GM18499 (cell line): ENCODE data around the gene UROC1.

Experiments
- ATAC-seq: cut with Tn5 transposase; IDR thresholded peaks from one replicate; pipeline ENCODE4 v1.9.1; 2021; ENCODE audit warnings: moderate number of reproducible peaks; ENCODE audit not compliant: insufficient read depth, unreplicated experiment

Gene UROC1

GRCh38 chr3:126448893-126449180 is 68.7 kb downstream of the UROC1 start:
- ATAC-seq, result no peak

GRCh38 chr3:126448136-126448892 is 69.3 kb downstream of the UROC1 start:
- no peak for ATAC-seq

- no peak for ATAC-seq
Observed at GRCh38 chr3:126447456-126448106, 70.0 kb downstream of the UROC1 start.

- no peak for ATAC-seq
Observed at GRCh38 chr3:126446791-126447190, 70.8 kb downstream of the UROC1 start.

- ATAC-seq, result no peak
Observed at GRCh38 chr3:126446301-126446700, 71.3 kb downstream of the UROC1 start.

- no peak for ATAC-seq
Observed at GRCh38 chr3:126445506-126445905, 72.1 kb downstream of the UROC1 start.

GRCh38 chr3:126442856-126443242 is 74.7 kb downstream of the UROC1 start:
- no peak for ATAC-seq

- ATAC-seq, result no peak
Observed at GRCh38 chr3:126442094-126442855, 75.3 kb downstream of the UROC1 start.

GRCh38 chr3:126441256-126441880 is 76.2 kb downstream of the UROC1 start:
- ATAC-seq, result no peak

- ATAC-seq, result no peak
Observed at GRCh38 chr3:126440709-126440995, 76.9 kb downstream of the UROC1 start.

GRCh38 chr3:126439968-126440708 is 77.4 kb downstream of the UROC1 start:
- no peak for ATAC-seq

GRCh38 chr3:126439346-126439967 is 78.1 kb downstream of the UROC1 start:
- ATAC-seq, result no peak

GRCh38 chr3:126438746-126439145 is 78.8 kb downstream of the UROC1 start:
- ATAC-seq, result no peak

GRCh38 chr3:126438186-126438585 is 79.4 kb downstream of the UROC1 start:
- no peak for ATAC-seq

GRCh38 chr3:126436826-126437717 is 80.5 kb downstream of the UROC1 start:
- ATAC-seq, result no peak

GRCh38 chr3:126435456-126436315 is 81.9 kb downstream of the UROC1 start:
- ATAC-seq, result no peak

- ATAC-seq, result no peak
Observed at GRCh38 chr3:126434931-126435411, 82.6 kb downstream of the UROC1 start.

- ATAC-seq, result no peak
Observed at GRCh38 chr3:126434264-126434590, 83.3 kb downstream of the UROC1 start.
